ENCODE data around the gene BCAS3. TPM values are rescaled to one million over a fixed set of nuclear protein-coding genes. Genes with fewer than 3 reads are reported as not detected.

The BCAS3 gene
- total RNA-seq, 2 donors from 2014 or later, result 28.0 to 37.7 TPM

DNA sequence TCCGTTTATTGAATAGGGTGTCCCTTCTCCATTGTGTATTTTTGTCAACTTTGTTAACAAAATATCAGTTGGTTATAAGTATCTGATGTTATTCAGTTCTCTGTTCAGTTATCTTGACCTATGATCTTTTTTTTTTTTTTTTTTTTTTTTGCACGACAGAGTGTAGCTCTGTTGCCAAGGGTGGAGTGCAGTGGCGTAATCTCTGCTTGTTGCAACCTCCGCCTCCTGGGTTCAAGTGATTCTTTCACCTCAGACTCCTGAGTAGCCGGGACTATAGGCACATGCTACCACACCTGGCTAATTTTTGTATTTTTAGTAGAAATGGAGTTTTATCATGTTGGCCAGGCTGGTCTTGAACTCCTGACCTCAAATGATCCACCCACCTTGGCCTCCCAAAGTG lies 215.8 kb downstream of the BCAS3 start:
- Histone ChIP-seq H3K4me1 (ENCODE audit: control insufficient read depth, insufficient read depth, low read length) (no peaks in the 10 kb centered on the region), H3K27ac (ENCODE audit: low read depth, low read length) (no peak overlapping the region), H3K36me3 (ENCODE audit: control insufficient read depth, insufficient read depth, low read length) (no peaks in the 10 kb centered on the region), H3K9ac (ENCODE audit: extremely low read depth, low read length, poor library complexity, severe bottlenecking) (no peak overlapping the region), H3K27me3 (ENCODE audit: control insufficient read depth, insufficient read depth, low read length, poor library complexity, severe bottlenecking) (no peaks in the 10 kb centered on the region), H3K4me3 (ENCODE audit: low read length) (no peak overlapping the region), H3K9me3 (ENCODE audit: control insufficient read depth, low read length) (peaks cover 10% of the 10 kb centered on the region)
- H3K9me3 Mint-ChIP-seq, result peaks cover 13% of the 10 kb centered on the region
- H3K4me3 Mint-ChIP-seq, result no peak overlapping the region
- peaks cover 2% of the 10 kb centered on the region for H3K4me1 Mint-ChIP-seq
- TF ChIP-seq, protein P1, sequence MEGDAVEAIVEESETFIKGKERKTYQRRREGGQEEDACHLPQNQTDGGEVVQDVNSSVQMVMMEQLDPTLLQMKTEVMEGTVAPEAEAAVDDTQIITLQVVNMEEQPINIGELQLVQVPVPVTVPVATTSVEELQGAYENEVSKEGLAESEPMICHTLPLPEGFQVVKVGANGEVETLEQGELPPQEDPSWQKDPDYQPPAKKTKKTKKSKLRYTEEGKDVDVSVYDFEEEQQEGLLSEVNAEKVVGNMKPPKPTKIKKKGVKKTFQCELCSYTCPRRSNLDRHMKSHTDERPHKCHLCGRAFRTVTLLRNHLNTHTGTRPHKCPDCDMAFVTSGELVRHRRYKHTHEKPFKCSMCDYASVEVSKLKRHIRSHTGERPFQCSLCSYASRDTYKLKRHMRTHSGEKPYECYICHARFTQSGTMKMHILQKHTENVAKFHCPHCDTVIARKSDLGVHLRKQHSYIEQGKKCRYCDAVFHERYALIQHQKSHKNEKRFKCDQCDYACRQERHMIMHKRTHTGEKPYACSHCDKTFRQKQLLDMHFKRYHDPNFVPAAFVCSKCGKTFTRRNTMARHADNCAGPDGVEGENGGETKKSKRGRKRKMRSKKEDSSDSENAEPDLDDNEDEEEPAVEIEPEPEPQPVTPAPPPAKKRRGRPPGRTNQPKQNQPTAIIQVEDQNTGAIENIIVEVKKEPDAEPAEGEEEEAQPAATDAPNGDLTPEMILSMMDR (conservative IDR thresholded peaks at IDR 0.05), result no peak
- WGBS, 2 experiments (ENCODE audit: insufficient coverage in 1 of 2, insufficient read length in 1 of 2), result 80 to 97% methylated on average over 1 to 5 of the region's 5 CpGs
- DNase-seq, result no peak
- H3K36me3 Mint-ChIP-seq (ENCODE audit: low read depth), result peaks cover 16% of the 10 kb centered on the region
- no peak overlapping the region for H3K27ac Mint-ChIP-seq
- H3K27me3 Mint-ChIP-seq (ENCODE audit: insufficient read depth), result no peaks in the 10 kb centered on the region

DNA sequence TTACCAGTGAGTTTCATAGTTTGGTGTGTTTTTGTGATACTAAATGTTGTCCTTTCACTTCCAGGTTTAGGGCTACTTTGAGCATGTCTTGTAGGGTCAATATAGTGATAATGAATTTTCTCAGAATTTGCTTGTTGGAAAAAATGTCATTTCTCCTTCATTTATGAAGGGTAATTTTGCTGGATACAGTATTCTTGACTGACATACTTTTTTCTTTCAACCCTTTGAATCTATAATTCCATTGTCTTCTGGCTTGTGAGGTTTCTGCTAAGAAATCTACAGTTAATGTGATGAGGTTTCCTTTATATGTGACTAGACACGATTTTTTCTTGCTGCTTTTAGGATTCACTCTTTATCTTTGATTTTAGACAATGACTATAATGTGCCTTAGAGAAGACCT lies 219.3 kb downstream of the BCAS3 start:
- Mint-ChIP-seq H3K36me3 (ENCODE audit: low read depth) (peaks cover 13% of the 10 kb centered on the region), H3K4me1 (no peaks in the 10 kb centered on the region), H3K4me3 (no peak overlapping the region), H3K27me3 (ENCODE audit: insufficient read depth) (no peaks in the 10 kb centered on the region), H3K9me3 (peaks cover 13% of the 10 kb centered on the region), H3K27ac (no peak overlapping the region)
- Histone ChIP-seq H3K9me3 (ENCODE audit: control insufficient read depth, low read length) (peaks cover 10% of the 10 kb centered on the region), H3K36me3 (ENCODE audit: control insufficient read depth, insufficient read depth, low read length) (no peaks in the 10 kb centered on the region), H3K27me3 (ENCODE audit: control insufficient read depth, insufficient read depth, low read length, poor library complexity, severe bottlenecking) (no peaks in the 10 kb centered on the region), H3K4me3 (ENCODE audit: low read length) (no peak overlapping the region), H3K4me1 (ENCODE audit: control insufficient read depth, insufficient read depth, low read length) (no peaks in the 10 kb centered on the region), H3K9ac (ENCODE audit: extremely low read depth, low read length, poor library complexity, severe bottlenecking) (no peak overlapping the region), H3K27ac (ENCODE audit: low read depth, low read length) (no peak overlapping the region)
- DNase-seq, result no peak
- TF ChIP-seq, protein P1 (conservative IDR thresholded peaks at IDR 0.05), result no peak
- WGBS, 2 experiments (ENCODE audit: insufficient coverage in 1 of 2, insufficient read length in 1 of 2), result 100% methylated on average over 1 of the region's 1 CpG; no CpG with 5 or more reads in 1 of the 2 experiments

DNA sequence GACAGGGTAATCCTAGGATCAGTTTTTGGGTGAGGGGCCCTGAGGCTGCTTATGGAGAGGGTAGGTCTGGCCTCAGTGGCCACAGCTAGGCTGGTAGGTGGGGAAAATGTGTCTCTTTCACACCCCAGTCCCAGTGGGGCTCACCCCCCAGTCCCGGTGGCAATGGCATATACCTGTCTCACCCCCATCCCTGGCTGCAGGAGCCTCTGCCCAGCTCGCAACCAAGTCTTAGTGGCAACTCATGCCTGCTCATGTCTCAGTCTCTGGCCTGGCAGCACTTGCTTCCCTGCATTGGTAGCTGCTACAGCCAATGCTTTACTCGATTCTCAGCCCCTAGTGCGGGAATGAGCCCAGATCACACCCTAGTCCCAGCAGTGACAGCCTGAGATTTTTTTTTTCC lies 221.5 kb downstream of the BCAS3 start:
- Histone ChIP-seq H3K9me3 (ENCODE audit: control insufficient read depth, low read length) (peaks cover 10% of the 10 kb centered on the region), H3K9ac (ENCODE audit: extremely low read depth, low read length, poor library complexity, severe bottlenecking) (no peak overlapping the region), H3K4me1 (ENCODE audit: control insufficient read depth, insufficient read depth, low read length) (no peaks in the 10 kb centered on the region), H3K36me3 (ENCODE audit: control insufficient read depth, insufficient read depth, low read length) (no peaks in the 10 kb centered on the region), H3K27ac (ENCODE audit: low read depth, low read length) (no peak overlapping the region), H3K27me3 (ENCODE audit: control insufficient read depth, insufficient read depth, low read length, poor library complexity, severe bottlenecking) (no peaks in the 10 kb centered on the region), H3K4me3 (ENCODE audit: low read length) (no peak overlapping the region)
- H3K27ac Mint-ChIP-seq, result no peak overlapping the region
- H3K36me3 Mint-ChIP-seq (ENCODE audit: low read depth), result peaks cover 9% of the 10 kb centered on the region
- H3K4me3 Mint-ChIP-seq, result no peak overlapping the region
- peaks cover 7% of the 10 kb centered on the region for H3K9me3 Mint-ChIP-seq
- no peaks in the 10 kb centered on the region for H3K27me3 Mint-ChIP-seq (ENCODE audit: insufficient read depth)
- no peak for DNase-seq
- TF ChIP-seq, protein P1 (conservative IDR thresholded peaks at IDR 0.05), result no peak
- 93 to 100% methylated on average over 2 to 4 of the region's 4 CpGs for WGBS, 2 experiments (ENCODE audit: insufficient coverage in 1 of 2, insufficient read length in 1 of 2)
- H3K4me1 Mint-ChIP-seq, result no peaks in the 10 kb centered on the region
